Activated T-cell treated with anti-CD3 and anti-CD28 coated beads for 48 hours (primary cell): ENCODE data around the gene LCP2.

Source experiments
- DNase-seq: peaks from one replicate; pipeline ENCODE4 v3.0.0-alpha.2; 2020; ENCODE audit warnings: low read depth

The LCP2 gene

DNA sequence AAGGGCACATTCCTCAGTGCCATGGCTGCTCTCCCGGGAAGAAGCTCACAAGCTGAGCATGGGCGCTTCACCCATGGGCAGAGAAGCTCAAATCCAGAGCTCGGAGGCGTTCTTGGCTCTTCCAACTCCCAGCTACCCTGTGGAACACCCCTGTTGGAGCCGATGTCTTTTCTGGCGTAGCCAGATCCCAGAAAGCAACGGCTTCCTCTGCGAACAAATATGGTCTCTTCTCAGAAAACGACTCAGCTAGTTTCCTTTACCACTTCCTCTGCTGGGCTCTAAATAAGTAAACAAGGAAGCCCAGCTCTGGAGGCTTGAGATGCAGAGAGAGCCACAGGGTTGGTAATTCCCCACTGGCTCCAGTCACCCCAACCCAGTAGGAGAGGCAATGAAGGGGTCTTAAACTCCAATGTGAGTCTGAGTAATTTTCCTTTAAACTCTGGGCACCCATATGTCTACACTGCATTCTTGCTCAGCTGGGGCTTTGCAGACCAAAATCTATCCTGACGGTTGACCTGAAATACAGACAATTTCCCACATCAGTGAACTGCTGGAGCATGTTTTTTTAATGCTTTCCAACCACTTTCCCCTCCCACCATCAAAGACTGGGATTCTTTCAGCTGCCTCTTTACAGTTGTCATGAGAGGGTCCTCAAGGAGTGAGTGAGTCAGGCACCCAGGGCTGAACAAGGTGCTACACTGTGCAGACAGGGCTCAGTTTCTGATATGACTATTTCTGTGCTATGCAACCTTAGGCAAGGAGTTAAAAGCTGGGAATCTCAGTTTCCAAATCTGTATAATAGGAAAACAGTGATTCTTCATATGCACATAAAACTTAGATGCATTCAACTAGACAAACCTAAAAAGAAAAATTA, at the start of gene LCP2:
TSS of gene LCP2 (minus strand) at position 189 of the 874 bp plus-strand sequence. CDS start at position 23, 166 bp downstream.
- no peak for DNase-seq

DNA sequence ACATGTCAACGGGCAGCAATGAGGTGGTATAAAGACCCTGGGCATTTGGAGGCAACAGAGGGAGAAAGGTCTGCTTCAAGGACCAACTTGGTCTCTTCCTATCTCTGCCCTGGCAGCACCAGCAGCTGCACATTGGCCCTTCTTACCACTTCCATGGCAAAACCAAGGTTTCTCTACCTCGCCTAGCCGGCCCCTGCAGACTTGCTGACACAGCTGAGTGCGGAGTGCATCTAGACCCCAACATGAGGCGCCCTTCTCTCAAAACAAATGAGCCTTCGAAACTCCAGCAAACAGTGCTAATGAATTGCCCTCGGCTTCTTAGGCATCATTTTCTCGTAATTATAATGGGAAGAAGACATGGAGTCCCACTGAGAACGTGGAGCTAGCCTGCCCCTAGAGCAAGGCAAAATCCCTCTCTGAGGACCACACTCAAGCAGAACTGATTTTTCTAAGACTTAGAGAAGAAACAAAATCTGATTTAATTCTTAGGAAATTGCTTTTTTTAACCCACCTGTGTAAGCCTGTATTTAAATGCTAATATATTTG, 49.5 kb upstream of the LCP2 start:
- DNase-seq = no peak

DNA sequence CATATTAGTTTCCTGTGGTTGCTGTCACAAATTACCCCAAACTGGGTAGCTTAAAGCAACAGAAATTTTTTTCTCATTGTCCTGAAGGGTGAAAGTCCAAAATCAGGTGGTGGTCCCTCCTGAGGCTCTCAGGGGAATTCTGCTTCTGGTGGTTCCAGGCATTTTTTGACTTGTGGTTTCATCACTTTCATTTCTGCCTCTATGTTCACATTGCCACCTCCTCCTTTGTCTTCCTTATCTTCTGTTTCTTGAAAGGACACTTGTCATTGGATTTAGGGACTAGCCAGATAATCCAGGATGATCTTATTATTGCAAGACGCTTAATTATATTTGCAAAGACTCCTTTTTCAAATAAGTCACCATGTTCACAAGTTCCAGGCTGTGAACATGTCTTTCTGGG, 48.4 kb upstream of the LCP2 start:
- no peak for DNase-seq

DNA sequence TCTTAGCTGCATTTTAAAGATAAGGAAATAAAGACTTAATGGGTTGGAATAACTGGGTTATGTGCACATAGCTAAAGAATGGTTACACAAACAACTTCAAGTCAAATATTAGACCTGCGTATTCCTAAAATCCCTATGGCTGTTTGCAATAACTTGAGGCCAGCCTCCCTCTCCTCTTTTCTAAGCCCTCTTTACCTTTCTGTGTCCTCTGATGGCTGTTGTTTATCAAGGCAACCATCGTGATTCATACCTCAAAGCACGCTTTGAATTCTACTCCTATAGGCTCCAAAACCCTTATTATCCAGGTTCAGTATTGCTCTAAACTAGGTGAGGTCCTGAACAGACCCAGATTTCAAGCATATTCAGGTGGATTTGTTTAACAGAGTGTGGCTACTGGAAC, 45.6 kb upstream of the LCP2 start:
- DNase-seq = no peak

DNA sequence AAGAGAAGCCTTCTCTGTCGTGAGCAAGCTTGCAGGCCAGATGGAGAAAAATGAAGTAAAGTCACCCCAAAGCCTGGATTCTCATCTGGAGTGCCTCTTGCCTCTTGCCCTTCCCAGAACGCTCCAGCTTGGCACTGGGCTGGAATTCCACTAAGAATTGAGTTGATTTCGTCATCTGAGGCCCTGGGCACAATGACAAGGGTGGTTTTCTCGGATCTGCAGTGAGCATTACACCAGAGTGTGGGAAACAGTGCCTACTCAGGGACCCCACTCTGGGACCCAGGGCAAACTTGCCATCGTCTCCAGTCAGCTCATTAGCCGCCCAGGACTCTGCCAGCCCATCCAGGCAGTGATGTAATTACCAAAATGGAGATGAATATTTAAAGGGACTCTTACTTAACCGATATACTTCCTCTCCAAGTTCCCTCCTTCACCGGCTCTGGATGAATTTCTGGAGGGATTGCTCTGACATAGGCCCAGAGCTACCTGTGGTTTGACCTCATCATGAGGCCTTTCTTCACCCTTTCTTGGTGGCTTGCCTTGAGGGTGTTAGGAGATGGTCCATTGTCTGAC, 44.7 kb upstream of the LCP2 start:
- DNase-seq = no peak

DNA sequence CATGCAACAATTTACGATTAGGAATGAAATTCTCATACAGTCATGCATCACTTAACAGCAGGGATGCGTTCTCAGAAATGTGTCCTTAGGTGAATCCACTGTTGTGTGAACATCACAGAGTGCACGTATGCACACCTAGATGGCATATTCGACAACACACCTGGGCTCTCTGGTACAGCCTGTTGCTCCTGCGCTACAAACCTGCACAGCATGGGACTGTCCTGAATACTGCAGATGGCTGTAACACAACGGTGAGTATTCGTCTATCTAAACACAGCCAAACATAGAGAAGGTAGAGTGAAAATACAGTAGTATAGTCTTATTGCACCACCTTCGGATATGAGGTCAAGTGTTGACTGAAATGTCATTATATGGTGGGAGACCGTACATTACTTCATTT, 44.0 kb upstream of the LCP2 start:
- no peak for DNase-seq

DNA sequence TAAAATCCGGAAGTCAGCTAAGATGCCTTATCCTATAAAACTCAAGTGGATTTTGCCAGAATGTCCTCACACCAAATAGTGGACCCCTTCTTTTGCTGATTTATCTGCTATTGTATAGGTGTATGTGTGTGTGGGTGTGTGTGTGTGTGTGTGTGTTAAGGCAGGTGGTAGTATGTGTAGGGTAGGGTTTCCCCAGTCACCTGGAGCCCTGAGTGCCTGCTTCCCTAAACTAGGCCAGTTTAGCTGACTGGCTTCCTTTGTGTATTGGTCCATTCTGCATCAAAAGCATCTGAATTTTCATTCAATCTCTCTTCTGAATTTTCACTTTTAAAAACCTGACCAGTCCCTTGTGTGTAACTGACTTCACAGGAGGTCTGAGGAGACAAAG, 42.2 kb upstream of the LCP2 start:
- DNase-seq = no peak

DNA sequence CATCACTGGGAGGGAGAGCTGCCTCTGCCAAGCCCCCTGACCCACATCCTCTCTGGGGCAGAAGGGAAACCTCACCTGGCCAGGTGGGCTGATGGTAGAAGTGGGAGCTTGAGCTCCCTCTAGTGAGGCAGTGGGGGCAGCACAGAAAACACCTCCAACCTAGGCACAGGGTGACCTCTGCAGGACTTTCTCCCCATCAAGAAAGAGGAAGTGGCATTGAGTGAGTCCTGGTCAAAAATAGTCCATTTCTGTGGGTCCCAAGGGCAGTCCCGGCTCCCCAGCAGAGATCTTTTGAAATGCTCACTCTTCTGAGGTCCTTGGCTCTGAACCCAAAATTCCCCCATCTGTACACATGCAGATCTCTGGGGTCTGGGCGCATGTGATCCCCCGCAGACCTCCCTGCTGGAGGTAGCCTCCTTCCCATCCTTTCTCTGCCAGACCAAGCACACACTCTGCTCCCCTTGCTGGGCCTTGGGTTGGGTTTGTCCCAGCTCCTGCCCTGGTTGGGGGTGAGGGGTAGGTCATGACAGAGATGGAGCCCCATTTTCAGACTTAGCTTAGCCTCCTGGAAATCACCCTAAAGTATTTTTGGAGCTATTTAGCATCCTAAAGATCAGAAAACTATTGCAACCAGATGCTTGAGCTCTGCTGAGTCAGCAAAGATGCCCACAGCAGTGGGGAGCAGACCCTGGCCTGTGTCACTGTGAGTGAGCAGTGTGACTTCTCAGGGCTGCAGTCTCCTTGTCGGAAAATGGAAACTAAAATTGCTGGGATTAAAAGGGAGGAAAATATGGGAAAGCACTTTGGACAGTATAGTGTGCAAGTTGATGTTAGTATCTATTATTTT, 41.6 kb upstream of the LCP2 start:
- DNase-seq = no peak

DNA sequence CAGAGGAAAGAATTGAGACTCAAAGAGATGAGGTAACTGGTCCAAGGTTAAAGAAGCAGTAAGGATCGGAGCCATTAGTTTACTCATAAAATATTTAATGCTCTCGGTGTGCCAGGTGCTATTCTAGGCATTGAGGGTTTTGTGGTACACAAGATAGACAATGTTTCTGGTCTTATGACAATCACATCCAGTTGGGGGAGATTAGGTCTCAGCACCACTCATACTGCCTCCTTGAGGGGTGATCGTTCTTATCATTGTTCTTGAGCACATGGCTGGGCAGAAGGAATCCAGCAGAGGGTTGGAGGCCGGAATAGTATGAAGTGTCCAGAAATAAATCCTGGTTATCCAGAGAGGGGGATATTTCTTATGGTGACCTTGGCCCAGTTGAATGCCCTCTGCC, 40.7 kb upstream of the LCP2 start:
- no peak for DNase-seq

DNA sequence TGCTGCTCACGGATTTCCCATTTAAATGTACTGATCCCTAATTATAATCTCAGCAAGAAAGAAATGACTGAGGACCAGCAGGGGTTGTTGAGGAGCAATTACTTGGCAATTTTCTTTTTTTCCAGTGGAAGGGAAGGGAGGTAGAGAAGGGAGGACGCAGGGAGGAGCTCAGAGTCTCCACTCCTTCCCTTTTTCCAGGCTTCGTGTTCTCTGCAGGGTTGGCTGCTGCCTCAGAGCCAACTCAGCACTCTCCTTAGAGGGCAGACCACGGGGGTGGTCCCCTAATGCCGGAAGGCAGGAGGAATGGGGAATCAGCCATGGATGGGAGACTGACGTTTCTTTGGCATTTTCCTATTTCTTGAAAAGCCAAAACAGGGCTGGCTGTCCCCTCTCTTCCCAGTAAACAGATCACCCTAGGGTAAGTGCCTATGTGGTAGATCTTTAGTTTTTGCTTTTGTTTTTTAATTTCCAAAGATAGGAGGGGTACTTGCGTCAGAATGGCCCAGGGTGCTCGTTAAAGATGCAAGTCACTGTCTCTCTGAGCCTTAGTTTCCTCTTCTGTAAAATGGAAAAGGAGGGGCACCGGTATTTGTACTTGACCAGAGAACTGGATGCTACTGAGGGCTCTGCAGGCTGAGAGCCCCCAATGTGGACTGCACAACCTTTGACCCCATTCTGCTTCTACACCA, 39.6 kb upstream of the LCP2 start:
- DNase-seq = no peak

DNA sequence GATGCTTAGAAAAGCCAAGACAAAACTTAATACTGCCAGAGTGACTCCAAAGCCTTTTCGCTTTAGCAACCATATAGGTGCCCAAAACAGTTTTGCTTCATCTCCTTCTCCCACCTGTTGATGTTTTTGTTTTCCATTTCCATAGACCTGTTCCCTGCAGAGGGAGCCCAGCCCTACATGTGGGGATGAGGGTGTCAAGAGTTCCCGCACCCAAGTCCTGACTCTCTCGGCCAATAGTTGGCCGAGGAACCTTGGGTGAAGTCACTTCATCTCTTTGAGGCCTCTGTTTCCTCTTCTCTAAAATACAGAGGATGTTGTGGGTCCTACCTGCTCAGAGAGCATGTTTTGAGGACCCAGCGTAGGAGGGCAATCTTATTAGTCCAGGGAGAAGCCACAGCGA, 38.5 kb upstream of the LCP2 start:
- no peak for DNase-seq

DNA sequence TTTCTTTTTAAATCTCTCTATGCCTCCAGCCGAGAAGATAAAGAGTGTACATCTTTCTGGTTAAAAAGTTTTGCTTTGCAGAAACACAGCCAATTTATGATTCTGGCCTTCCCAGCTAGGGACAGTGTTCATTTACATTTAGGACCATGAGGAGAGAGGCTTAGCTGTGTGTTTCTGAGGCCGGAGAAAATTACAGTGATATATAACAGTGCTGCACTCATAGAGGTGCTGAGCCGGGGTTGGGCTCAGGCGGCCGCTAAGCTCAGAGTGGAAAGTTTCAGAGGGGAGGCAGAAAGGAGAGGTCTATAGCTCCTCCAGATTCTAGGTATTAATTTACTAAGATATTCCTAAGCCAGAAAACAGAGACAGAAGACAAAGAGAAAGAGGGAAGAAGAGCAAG, 37.0 kb upstream of the LCP2 start:
- DNase-seq = no peak

DNA sequence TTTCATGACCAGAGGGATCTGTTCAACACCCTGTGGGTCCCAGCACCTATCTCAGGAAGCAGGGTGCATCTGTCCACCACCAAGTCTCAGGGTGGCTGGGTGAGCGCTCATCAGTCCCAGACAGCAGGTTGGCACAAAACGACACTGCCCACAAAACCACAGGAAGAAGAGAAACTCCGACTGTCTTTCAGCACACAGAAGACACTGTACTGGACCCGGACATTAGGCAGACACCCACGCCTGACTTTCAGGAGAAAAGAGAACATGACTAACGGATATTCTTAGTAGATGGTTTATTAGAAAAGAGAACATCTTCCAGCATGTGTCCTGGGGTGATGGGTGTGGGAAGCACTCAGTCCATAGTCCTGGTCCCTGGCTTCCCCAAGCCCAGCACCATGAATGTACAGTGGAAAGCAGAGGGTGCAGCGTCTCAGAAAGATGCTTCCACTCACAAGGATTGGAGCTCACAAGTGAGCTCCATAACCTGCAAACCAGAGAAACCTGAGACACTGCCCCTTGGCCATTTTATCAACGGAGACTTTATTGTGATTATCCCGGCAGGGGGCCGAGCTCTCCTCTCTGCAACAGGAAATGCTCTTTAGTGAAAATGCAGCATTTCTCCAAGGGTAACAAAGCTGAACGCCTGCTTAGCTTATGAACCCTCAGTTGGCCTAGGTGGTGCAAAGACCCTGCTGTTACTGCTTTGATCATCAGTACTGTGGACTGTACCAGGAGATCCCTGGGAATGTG, 35.8 kb upstream of the LCP2 start:
- peak; percentile 56 for DNase-seq

DNA sequence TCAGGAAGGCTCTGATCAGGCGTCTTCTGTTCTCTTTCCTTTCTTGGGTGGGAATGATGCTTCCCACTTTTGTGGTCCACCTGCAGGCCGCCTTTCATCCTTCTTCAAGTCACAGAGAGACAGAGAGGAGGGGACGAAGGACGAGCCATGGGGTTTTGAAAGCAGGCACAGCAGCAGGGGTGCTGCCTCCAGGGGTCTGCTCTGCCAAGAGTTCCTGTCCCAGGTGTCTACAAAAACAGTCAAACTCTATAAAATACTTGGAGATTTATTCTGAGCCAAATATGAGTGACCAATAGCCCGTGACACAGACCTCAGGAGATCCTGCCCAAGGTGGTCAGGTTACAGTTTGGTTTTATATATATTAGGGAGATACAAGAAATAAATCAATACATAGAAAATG, 34.5 kb upstream of the LCP2 start:
- DNase-seq = no peak

DNA sequence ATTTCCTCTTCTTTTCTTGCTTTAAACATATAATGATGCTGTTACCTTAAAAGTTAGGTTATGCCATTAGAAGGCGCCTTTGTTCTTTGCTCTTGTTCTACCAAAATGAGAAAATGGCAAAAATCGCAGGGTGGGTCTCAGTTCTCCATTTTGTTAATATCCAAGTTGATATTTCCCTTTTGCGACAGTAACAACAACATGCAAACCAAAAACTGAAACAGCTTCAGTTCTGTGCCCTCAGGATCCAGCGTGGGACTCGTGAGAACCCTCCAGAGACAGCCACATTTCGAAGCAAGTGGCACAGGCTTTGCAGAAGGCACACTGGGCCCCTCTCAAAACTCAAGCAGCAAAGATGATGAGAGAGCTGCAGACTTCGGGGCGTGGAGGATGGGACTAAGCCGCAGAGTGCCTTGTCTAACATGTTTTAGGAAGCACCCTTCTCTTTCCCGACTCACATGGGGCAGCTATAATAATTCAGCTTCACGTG, 33.0 kb upstream of the LCP2 start:
- DNase-seq = no peak

DNA sequence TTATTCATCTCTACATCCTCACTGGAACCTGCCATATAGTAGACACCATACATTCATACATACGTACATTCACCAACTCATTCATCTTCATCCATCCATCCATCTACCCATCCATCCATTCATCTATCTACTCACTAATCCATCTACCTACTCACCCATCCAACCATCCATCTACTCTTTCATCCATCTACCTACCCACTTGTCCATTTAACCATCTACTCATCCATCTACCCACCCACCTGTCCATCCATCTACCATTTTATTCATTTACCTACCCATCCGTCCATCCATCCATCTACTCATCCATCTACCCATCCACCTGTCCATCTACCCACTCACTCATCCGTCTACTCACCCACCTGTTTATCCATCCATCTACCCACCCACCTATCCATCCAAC, 31.9 kb upstream of the LCP2 start:
- no peak for DNase-seq

DNA sequence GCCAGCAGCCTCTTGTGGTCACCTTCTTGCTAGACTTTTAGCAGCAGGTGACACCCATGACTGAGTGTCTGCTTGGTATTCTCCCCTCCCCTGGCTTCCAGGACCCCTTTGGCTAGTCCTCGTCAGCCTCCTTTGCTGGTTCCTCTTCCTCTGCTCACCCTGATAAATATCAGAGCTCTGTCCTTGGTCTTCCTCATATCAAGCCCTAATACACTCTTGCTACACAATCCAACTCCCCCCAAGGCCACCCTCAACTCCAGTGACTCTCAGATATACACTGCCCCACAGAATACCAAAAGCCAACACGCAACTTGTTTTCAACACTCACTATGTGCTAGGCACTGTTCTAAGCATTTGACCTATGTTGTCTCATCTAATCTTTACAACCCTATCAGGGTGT, 30.3 kb upstream of the LCP2 start:
- DNase-seq = no peak

DNA sequence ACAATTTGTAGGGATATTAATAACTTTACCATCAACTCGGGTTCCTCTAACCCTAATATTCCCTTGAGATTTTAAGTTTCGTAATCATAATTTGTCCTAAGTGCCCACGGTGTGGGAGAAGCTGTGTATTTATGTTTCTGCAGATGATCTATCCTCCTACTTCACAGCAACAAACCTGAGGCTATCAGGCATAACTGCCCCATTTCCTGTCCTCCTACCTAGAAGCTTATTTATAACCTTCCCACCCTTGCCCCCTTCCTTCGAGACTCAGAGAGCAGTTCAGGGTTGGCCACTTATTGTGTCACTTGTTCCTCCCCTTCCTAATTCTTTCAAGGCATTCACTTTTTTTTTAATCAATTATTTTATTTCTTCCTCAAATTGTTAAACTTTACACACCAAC, 29.6 kb upstream of the LCP2 start:
- no peak for DNase-seq

DNA sequence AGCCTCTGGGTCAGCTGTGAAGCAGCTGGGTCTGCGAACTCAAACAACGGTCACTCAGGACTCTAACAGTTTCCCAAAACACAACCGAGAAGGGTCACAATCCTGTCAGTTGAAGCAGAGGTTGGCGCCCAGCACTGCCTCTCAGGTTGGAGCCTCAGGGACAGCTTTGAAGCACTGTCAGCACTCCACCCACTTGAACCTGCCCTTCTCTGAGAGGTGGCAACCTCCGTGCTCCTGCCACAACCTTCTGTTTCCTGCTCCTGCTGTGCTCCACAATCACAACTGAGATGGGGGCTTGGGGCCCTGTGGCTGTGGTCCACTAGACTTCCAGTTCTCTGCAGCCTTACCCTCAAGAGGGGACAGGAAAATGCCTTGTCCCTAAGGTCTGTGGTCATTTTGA, 21.7 kb upstream of the LCP2 start:
- no peak for DNase-seq

DNA sequence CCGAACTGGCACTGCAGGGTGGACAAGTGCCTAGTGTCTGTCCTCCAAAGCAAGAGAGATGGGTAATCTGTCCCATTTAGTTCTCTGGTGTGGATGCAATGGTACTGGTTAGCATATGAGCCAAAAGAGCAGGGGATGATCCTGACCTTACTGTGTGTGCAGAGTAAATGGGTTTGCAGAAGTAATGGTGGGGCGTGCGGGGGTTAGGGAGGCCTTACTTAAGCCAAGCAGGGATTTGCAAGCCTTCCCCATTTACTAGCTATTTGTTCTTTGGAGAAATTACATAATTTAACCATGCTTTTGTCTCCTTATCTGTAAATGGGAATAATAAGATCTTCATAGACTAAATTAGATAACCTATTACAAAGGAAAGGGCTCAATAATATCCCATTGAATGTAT, 19.9 kb upstream of the LCP2 start:
- DNase-seq = no peak

DNA sequence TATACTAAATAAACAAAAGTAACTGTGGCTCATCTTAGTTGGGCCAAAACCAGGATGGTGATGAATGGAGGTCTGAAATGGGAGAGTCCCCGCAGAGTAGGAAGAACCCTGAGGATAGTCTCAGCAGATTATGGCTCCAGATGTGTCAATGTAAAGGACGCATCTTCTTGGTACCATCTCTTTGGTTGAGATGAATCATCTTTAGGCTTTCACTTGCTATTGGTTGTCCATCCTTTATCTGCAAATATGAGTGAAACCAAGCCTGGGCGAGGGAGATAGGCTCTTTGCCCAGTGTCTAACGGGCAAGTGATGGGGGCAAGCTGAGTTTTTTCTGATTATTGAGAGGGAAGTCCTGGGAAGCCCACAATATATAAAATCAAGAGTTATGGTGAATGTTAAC, 19.4 kb upstream of the LCP2 start:
- DNase-seq = no peak
